ENCODE measurements around the gene ZNF710.

DNA sequence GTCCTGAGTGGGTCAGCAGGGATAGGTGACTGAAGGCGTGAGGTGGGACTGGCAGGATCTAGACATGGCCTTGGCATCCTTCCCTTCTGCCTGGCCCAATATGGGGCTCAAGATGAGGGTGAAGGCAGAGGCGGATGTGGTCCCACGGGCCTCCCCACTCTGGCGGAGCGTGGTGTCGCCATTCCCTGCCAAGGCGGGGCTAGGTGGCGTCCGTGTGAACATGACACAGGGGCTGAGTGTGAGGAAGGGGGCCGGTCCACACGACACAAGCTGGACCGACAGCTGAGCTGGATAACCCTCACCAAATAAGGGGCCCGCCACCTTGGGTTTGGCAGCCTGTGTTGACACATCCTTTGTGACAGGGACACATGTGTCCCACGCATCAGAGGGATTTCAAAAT is 43.1 kb downstream of the ZNF710 start:
- TF ChIP-seq EZH2 (IDR thresholded peaks at IDR 0.05) = no peak
- no peak for TF ChIP-seq POLR2A (IDR thresholded peaks at IDR 0.05; ENCODE audit: borderline replicate concordance, extremely low read depth, insufficient read depth, insufficient read length)
- TF ChIP-seq, protein P1, sequence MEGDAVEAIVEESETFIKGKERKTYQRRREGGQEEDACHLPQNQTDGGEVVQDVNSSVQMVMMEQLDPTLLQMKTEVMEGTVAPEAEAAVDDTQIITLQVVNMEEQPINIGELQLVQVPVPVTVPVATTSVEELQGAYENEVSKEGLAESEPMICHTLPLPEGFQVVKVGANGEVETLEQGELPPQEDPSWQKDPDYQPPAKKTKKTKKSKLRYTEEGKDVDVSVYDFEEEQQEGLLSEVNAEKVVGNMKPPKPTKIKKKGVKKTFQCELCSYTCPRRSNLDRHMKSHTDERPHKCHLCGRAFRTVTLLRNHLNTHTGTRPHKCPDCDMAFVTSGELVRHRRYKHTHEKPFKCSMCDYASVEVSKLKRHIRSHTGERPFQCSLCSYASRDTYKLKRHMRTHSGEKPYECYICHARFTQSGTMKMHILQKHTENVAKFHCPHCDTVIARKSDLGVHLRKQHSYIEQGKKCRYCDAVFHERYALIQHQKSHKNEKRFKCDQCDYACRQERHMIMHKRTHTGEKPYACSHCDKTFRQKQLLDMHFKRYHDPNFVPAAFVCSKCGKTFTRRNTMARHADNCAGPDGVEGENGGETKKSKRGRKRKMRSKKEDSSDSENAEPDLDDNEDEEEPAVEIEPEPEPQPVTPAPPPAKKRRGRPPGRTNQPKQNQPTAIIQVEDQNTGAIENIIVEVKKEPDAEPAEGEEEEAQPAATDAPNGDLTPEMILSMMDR (IDR thresholded peaks at IDR 0.05 in 2 of 3, conservative IDR thresholded peaks at IDR 0.05 in 1 of 3; ENCODE audit: borderline replicate concordance in 1 of 3, insufficient read depth in 1 of 3, low read depth in 2 of 3, low read length in 2 of 3) = no peak
